Measurements from ENCODE around the gene DIAPH3.

Gene DIAPH3

GRCh38 chr13:60150538-60150937, 13.2 kb downstream of the DIAPH3 start:
- DNase-seq = no peak

DNA sequence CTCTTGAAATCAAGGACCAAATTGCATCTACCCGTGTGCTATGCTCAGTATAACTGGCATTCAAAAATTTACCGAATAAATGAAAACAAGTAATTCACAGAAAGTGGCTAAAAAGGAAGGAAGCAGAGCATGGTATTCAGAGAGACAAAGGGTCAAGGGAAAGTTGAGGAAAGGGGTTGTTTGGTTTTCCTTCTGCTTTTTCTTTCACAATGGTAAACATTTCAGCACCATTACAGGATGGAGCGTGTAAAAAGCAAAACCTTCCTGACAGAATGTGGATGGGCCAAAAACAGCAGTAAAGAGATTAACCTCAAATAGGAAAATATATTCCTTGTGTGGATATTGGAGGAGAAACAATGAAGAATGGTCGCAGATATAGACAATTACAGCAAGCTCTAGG, 14.8 kb downstream of the DIAPH3 start:
- no peak for DNase-seq

DNA sequence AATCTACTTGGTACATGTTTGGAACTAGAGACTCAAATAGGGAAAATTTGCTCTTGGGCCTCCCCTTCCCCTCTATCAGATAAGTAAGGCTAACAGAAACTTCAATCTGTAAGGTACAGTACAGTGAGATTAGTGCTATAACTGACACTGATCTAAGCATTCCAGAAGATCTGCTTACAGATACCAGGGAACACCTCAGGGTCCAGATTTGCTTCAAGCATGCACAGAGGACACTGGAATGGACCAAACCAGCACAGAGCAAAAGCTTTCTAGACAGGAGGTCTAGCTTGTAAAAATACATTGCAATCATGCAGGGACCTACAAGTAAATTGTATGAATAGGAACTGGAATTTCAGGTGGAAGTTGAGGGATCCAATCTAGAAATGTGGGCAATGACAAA, 16.4 kb downstream of the DIAPH3 start:
- DNase-seq = no peak

DNA sequence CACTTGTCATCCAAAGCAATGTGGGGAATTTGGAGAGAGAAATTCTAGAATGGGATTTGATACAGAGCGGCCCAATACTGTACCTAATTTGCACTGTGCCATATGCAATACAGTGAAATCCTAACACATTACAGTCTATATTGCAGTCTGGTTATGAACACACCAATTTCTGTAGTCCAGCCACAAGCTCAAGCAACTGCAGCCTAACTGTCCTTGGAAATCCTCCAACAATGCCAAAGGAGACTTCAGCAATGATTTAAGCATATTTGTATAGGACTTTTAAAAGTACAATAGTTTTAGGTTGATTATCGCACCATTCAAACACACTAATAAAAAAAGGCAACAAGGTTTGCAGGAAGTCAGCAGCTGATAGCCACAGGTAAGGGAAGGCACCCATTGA, 17.3 kb downstream of the DIAPH3 start:
- DNase-seq = no peak

DNA sequence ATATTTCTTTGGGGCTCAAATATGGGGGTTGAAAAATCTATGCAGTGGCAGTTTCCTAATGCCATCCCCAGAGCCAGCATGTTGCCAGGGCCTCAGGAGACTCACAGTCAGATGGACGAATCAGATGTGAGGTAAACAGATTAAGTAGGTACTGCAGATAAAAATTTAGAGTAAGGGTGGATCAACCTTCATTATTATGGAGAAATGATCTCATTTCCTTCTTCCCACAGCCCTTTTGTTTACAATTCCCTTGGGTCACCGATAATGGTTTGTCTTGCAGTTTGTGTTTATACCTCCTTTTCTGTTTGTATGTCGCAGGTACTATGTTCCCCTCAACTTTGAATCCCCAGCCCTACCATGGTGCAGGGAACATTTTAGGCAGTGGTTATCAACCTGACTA, 20.0 kb downstream of the DIAPH3 start:
- DNase-seq = no peak

DNA sequence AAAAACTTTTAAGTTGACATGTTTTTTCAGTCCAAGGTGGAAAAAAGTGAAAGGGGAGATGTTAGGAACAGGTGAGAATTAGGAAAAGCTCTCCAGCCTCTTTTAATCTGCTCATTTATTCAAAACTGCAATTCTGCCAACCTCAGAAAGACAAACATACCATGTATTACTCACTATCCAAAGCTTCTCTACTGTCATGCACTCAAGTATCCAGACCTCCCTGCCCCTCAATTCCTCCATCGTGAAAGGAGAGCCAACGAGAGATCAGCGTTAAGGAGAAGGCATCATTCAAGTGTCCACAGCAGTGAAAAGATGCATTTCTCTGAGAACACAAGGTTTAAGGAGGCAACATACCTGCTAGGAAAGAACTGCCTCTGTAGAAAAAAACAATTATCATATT, 24.5 kb downstream of the DIAPH3 start:
- DNase-seq = no peak

GRCh38 chr13:60138674-60139073, 25.1 kb downstream of the DIAPH3 start:
- DNase-seq = no peak

DNA sequence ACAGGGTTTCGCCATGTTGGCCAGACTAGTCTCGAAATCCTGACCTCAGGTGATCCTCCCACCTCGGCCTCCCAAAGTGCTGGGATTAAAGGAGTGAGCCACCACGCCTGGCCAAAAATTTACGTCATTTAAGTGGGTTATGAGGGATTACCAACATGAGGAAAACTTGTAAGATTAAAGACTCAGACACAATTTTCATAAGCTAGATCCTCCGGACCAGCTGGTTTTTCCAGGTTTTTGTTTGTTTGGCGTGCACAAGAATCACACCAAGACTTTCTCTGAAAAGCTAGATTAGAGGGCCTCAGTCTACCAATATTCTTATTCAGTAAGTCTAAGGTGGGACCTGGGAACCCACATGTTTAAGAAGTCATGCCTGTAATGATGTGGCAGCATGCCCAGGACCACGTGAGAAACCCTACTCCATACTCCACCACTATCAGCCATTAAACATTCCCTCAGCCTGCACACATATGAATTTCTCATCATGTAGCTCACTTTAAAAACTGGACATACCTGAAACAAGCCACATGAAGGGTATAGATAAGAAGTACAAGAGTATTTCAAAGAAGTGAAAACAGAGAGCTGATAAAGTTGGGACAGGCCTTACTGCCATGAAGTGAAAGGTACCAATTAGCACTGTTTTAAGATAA, 25.7 kb downstream of the DIAPH3 start:
- no peak for DNase-seq

DNA sequence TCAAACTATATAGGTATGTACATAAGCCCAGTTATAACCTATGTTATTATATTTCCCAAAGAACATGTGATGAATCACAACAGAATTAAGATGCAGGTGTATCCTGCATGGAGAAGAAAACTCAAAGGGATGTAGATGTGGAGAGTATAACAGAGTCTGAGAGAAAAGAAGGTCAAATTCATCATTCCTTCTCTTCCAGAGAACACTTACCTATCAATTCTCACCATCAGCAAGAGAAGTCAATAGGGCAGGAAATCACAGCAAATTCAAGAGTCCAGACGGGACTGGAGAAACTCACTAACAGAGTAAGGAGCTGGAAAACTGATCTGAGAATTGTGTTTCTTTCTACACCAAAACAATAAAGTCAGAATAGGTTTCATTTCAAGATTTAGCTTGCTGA, 28.4 kb downstream of the DIAPH3 start:
- no peak for DNase-seq

- DNase-seq = no peak
Measured at GRCh38 chr13:60134376-60134775, 29.4 kb downstream of the DIAPH3 start.

DNA sequence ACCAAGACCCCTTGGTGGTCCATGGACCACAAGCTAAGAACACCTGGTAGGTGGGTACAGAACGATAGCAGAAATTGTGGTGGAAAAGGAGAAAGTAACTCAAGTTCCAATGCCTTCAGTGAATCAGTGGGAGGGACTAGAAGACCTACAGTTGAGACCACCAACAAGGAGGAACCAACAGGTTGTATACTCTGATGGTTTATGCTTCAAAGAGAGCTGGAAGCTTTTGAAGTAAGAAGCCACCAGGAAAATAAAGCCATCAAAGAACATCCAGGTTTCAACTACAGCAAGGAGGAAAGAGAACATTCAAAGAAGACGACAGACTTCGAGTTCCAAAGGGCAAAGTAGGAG, 42.4 kb downstream of the DIAPH3 start:
- DNase-seq = no peak

DNA sequence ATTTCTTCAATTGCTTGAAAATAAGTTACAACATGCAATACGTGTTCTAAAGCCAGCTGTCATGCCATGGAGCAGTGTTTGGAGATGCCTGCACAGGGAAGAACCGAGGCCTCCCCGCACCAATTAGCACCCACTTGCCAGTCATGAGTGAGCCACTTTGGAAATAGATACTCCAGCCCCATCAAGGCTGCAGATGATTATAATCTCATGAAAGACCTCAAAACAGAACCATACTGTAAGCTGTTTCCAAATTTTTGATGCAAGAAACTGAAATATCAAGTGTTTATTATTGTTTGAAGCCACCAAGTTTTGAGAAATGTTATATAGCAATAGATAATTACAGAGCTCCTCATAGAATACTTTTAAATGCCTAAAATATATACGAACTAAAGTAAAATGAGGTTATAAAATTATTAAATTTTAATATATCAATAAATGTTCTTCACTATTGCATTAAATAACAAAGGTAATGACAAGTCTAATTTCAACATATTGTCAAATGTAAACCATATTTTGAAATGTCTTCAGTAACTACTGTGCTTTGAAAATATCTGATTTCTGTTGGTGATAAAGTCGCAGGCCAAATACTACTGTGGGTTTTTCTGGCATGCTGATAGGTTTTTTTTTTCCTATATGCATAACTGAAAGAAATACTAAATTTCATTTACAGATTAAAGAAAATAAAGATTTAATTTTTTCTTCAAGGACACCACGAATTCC, 43.0 kb downstream of the DIAPH3 start:
- no peak for DNase-seq

DNA sequence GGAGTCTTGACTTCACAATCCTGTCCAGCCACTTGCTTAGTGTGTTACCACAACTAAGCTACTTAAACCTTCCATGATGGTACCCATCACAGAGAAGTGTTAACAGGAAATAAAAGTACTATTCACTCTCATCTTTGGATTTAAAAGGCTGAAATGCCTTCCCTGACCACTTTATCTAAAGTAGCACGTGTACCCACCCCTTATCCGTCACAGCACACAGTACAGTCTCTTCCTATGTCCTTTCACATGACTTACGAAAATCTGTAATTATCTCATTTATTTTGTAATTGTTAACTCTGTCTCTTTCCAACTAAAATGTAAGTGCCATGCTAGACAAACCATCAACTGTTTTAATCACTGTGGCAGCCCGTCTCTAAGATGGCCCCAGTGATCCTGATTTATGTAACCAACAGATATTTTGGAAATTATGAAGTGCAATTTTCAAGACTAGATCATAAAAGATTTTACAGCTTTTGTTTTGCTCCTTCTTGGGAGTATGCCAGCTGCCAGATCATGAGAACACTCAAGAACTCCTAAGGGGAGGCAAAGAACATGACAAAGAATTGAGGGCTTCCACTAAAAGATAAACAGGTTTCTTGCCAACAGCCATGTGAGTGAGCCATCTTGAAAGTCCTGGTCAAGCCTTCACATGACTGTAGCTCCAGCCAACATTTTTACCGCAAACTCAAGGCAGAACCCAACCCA, 44.9 kb downstream of the DIAPH3 start:
- no peak for DNase-seq

DNA sequence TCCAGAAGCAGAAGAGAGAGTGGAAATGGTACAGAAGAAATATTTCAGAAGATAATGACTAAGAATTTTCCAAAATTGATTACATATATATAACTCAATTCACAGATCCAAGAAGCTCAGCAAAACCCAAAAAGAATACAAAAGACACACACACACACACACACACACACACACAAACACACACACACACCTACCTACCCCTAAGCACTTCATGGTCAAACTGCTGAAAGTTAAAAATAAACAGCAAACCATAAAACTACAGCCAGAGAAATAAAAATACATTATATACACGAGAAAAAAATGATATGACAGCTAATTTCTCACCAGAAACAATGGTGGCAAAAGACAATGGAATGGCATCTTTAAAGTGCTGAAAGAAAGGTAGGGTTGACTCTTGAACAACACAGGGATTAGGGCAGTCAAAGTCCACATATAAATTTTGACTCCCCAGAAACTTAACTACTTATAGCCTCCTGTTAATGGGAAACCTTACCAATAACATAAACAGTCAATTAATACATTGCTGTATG, 49.2 kb downstream of the DIAPH3 start:
- DNase-seq = no peak

- no peak for DNase-seq
Measured at GRCh38 chr13:60112771-60113170, 51.0 kb downstream of the DIAPH3 start.

DNA sequence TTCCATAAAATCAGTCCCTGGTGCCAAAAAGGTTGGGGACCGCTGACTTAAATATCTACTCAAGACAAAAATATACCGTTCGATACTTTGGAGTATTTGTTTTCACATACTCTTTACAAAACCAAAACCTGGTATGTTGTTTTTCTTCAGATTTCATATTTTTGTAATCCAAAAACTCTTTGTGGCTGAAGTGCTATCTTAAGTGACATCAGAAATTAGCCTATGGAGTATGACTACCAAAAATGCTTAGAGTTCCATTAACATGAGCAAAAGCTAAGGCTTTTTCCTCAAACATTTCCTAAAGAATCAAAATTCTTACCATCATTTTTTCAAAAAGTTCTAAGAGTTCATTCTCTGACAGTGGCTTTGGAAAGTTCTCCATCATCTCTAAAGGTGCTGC, 52.0 kb downstream of the DIAPH3 start:
- no peak for DNase-seq

- DNase-seq = no peak
Measured at GRCh38 chr13:60109285-60109684, 54.4 kb downstream of the DIAPH3 start.

- DNase-seq = no peak
Measured at GRCh38 chr13:60108589-60108988, 55.1 kb downstream of the DIAPH3 start.

DNA sequence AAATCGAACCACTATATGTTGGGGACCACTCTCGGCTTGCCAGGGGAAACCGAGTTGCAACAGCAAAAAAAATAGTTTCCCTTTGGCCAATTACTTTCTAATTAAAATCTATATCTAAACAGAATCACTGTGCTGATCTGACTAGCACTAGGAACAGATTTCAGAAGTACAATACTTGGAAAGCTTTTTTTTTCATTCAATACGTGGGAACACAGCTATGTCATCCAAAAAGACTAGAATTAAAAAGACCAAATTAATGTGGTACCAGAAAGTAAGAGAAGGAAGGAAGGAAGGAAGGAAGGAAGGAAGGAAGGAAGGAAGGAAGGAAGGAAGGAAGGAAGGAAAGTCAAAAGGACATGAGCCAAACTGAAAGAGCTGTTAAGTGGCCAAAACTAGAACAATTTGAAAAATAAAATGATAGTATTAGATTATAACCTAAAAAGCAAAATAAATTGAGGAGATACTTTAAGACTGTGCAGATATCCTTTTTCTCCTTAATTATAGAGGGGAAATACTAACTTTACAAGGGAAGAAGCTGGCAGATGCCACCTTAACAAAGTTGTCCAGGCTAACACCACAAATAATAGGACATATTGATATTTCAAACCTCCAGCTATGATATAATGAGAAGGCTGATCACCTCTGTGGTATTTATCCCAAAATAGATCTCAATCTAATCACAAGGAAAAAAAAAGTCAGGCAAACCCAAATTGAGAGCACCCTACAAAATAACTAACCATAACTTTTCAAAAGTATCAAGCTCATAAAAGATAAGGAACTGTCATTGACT, 63.9 kb downstream of the DIAPH3 start:
- DNase-seq = no peak

GRCh38 chr13:60095300-60095699, 68.4 kb downstream of the DIAPH3 start:
- DNase-seq = no peak

GRCh38 chr13:60094385-60095088, 69.2 kb downstream of the DIAPH3 start:
- no peak for DNase-seq

GRCh38 chr13:60093425-60094019, 70.2 kb downstream of the DIAPH3 start:
- DNase-seq = no peak

All from CD4-positive, alpha-beta T cell treated with Interleukin-17A for 4 hours (primary cell).